DMS153 (cell line): ENCODE measurements around the gene TUBB2A.
"Not testable (repeated sequence)": the region's sequence is repeated elsewhere in the genome, so short reads cannot be mapped to it uniquely, and the experiment has no call there.

Experiments
- DNase-seq: peaks from one replicate; lab custom pipeline; 2025; lab: John Stamatoyannopoulos, UW

Gene TUBB2A

DNA sequence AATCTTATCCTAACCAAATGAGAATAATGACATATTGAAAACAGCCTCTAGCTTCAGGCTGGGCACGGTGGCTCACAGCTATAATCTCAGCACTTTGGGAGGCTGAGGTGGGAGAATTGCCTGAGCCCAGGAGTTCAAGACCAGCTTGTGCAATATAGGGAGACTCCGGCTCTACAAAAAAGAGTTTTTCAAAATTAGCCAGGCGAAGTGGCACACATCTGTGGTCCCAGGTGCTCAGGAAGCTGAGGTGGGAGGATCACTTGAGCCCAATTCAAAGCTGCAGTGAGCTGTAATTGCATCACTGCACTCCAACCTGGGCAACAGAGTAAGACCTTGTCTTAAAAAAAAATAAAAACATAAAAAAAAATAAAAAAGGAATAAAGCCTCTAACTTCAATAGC is 4.7 kb downstream of the TUBB2A start:
- DNase-seq, result no peak

GRCh38 chr6:3151691-3152090 is 5.7 kb downstream of the TUBB2A start:
- DNase-seq, result peak; percentile 13

GRCh38 chr6:3147914-3148757 is 9.2 kb downstream of the TUBB2A start:
- DNase-seq, result no peak

- no peak for DNase-seq
Observed at GRCh38 chr6:3144571-3144970, 12.8 kb downstream of the TUBB2A start.

- DNase-seq, result no peak
Observed at GRCh38 chr6:3143158-3143557, 14.2 kb downstream of the TUBB2A start.

DNA sequence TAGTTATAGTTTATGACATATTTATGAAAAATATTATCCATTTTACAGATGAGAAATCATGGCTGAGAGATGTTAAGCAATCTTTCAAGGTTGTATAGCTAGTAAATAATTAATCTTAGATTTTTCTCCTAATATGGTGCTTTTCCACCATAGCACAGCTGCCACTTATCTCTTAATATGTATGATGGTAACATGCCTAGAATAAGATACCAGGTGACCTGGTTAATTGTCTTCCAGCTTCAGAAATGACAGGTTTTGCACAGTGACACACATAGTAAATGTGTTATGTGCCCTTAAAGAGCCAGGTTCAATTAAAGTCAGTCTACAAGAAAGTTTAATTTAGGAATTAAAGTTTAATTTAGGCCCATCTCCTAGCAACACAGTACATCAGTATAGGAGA is 14.8 kb downstream of the TUBB2A start:
- no peak for DNase-seq

DNA sequence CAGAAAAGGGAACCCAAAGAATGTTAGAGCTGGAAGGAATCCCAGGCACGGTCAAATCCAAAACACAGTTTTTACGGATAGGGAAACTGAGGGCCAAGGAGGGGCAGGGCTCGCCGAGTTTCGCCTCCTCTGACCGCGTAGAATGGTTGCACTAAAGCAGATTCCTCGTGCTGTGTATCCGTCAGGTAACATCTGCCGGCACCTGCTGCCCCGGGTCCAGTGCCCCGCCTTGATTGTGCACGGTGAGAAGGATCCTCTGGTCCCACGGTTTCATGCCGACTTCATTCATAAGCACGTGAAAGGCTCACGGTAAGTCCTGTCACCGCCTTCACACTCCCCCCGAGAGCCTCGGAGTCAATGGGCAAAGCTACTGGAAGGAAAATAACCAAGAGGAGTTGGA is 17.1 kb downstream of the TUBB2A start:
- no peak for DNase-seq

DNA sequence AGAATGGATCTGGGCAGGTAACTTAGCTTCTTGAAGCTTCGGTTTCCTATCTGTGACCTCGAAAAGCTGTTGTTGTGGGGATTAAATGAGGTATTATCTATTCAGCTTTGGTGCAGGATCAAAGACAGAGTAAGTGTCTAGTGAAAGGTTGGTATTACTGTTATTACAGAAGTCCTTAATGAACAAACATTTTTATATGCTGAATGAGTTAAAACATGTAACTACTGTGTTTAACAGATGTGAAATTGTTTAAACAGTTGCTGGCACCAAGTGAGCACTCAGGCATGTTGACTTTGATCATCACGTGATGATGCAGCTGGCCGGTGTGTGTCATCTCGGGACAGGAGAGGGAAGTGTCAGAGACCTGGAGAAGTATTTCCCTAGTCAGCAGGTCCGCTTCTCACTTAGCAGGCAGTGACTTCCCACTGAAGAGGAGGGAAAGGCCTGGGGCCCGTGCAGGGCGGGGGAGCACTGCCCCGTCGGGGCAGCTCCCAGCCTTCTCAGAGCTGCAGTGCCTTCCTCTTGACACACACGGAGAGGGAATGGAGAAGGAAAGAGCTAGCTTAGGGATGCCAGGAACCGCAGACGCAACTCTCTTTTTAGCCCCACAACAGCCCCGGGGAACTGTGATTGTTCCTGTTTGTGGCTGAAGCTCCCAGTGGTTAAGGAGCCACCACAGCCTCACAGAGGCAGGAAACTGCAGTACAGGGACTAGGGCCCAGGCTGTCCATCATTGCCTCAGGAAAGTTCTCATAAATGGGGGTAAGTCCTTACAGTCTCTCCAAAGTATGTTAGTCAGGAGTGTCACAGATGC is 18.0 kb downstream of the TUBB2A start:
- peak; percentile 91 for DNase-seq

DNA sequence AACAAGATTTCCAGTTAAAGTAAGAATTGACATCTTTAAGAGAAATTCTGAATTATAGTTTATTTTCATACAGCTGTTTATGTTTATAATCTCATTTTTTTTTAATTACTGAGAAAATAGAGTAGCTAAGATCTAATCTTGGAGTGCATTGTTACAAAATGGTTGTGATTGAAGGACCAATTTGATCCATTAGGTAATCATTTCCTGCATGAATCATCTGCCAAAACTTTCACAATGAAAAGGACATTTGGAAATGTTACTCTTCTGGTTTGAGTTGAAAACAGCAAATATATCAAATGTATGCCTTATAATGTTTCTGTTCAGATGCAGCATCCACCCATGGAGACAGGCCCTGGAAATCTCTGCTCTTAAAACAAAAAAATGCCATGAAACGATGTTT is 19.0 kb downstream of the TUBB2A start:
- DNase-seq, result no peak

DNA sequence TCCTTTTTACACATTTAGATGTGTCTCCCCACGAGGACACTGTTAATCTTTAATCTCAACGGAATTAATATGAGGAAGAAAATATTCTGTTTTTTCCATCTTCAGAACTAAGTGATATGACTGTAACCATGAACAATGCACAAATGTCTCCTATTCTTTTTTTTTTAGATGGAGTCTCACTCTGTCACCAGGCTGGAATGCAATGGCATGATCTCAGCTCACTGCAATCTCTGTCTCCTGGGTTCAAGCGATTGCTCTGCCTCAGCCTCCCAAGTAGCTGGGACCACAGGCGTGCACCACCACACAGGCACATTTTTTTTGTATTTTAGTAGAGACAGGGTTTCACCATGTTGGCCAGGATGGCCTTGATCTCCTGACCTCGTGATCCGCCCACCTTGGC is 19.5 kb downstream of the TUBB2A start:
- not testable (repeated sequence) for DNase-seq

DNA sequence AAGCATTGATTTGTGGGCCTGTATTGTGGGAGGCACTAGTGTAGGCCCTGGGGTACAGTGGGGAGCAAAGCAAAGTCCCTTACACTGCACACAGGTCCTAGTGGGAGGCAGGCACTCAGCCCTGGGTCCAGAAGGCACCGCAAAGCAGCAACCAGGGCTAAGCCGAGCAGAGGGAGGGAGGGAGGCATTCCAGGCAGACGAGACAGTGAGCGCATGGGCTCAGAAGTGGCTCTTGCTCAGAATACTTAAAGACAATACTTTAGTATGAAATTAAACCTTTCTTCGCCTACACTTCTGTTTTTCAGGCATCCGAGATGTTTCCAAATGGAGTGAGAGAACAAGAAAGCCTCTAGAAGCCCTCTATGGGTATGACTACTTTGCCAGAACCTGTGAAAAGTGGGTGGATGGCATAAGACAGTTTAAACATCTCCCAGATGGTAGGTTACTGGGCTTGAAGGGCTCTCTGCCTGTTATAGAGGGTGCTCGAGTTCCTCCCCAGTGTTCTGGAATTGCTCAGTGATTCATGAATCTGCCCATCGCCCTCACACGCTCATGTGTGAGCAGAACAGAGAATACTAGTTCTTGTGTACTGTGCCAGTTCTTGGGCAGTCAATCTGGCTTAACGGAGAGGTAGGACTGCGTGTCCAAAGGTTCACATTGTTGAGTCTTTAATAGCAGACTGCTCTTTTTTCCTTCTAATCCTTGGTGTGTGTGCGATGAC is 20.1 kb downstream of the TUBB2A start:
- no peak for DNase-seq

DNA sequence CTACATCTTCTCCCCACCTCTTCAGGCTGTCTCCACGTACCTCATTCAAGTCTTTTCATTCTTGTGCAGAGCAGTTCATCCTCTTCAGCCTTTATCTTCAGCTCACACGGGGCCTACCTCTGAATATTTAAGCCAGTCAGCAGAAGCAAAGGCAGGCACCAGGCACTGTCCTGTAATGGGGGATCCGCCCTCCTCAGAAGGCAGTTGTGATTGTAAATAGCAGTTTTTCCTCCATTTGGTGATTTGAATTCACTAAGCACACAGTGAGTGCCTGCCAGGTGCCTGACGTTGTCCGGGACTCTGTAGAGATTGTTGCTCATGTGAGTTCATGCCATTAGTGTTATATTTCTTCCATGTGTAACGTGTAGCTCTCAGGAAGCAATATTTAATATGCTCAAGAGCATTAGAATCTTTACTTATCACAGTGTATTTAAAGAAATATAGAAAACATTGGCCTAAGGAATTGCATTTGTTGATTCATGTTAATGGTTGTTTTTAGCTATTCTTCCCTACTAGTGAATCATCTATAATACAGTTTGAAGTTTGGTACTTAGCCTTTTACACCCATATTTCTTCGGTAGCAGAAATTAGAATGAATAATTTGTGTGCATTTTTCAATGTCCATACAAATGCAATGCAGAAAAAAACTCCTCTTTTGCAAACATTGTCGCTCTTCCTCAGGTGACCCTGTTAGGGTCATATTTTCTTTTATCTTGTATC is 20.9 kb downstream of the TUBB2A start:
- DNase-seq, result no peak

GRCh38 chr6:3135668-3136291 is 21.6 kb downstream of the TUBB2A start:
- DNase-seq, result peak; percentile 9

- no peak for DNase-seq
Observed at GRCh38 chr6:3133515-3133914, 23.8 kb downstream of the TUBB2A start.

GRCh38 chr6:3131695-3132094 is 25.6 kb downstream of the TUBB2A start:
- DNase-seq, result no peak

- DNase-seq, result no peak
Observed at GRCh38 chr6:3128356-3129108, 28.8 kb downstream of the TUBB2A start.

GRCh38 chr6:3125815-3126214 is 31.5 kb downstream of the TUBB2A start:
- DNase-seq, result no peak

- DNase-seq, result no peak
Observed at GRCh38 chr6:3124667-3125066, 32.7 kb downstream of the TUBB2A start.

DNA sequence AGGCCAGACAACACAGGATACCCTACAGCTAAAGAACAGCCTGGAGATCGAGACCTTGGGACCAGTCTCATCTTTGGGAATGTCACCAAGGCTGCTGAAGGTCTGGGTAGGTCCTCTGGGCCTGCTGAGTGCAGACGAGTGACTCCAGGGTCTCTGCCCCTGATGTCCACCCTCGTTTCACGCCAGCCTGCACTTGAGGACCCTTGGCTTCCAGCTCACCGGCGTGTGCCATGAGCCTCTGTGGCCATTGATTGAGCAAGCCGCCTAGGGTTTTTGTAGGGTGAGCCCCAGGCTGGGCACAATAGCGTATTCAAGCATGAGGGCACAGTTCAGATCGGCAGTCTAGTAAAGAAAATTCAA is 34.5 kb downstream of the TUBB2A start:
- no peak for DNase-seq

DNA sequence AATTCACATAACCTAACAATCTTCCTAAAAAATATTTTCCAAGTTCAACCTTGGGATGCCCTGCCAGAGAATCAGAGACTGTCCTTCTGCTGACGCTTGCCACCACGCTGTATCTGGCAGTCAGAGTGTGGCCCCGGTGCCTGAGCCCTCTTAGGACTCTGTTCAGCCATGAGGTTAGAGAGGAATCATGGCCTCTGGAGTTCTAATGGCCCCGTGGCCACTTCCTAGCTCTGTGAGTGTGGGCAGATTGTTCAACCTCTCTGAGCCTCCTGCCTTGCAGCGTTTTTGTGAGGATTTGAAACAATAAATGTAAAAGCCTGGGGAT is 36.6 kb downstream of the TUBB2A start:
- no peak for DNase-seq
